GM18526 (cell line): ENCODE data around the gene TRPC3.

Experiments used
- POLR2A ChIP-seq: IDR thresholded peaks from 3 replicates; pipeline ENCODE4 v1.6.1; 2011; ENCODE audit not compliant: insufficient read length; ENCODE audit errors: extremely low read depth

The TRPC3 gene

DNA sequence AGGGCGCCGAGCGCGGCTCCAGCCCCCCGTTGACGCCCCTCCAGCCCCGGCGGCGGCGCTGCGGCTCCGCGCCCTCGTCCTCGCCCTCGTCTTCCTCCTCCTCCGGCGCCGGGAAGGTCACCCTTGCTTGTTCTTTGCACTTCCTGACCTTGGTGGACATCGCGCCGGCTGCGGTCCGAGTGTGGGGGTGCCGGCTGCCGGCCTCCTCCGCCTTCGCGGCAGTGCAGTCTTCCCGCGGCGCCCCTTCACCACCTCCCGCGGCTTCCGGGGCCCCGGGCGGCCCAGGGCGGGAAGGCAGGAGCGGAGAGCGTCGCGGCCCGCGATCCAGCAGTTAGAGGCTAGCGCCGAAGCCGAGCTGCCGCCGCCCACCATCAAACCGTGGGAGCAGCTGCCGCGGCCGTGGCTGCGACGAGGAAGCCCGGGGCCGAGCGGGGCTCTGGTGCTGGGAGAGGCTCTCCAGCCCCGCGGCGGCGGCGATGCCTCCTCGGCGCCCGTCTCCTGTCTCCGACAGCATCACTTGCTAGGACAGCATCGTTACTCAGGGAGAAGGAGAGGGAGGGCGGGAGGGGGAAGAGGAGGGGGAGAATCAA is at the start of gene TRPC3:
Gene TRPC3, minus strand, starts transcription at position 540 of the 590 bp plus-strand sequence. Its CDS starts 380 bp downstream, at position 160.
- TF ChIP-seq POLR2A: no peak

GRCh38 chr4:122000849-122001248 is 49.0 kb upstream of the TRPC3 start:
- TF ChIP-seq POLR2A: no peak

DNA sequence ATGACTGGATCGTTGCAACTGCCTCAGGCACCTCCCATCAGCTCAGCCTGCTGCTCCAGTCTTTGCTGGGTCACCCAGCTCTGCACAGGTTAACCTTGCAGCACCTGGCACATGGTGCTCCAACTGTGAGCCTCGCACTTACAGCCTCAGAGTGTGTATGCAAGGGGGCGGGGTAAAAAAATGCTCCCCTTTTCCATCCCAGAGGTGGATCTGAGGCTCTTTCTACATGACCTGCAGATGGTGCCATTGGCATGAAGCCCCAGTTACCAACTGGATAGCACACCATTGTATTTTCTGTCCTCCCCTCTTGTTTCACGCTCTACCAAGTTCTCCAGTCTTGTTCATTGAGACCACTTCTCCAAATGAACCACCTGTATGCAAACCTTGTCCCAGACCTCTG is 46.2 kb upstream of the TRPC3 start:
- TF ChIP-seq POLR2A: no peak

GRCh38 chr4:121995790-121996537 is 44.1 kb upstream of the TRPC3 start:
- TF ChIP-seq POLR2A: no peak

DNA sequence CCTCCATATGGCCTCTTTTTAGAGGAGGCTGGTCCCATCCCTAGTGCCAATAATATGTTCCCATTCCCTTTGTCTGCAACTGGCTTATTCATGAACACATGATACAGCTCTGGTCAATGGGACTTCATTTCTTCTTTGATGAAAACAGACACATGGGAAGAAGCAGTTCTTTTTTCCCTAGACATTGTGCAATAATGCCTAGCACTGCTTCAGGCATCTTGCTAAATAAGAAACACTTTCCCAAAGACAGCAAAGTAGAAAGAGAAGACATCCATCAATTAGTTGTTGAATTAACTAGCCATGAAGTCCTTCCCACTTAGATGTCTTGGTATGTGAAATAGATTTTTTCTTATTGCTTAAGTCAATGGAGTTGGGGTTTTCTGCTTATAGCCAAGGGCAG is 40.1 kb upstream of the TRPC3 start:
- no peak for TF ChIP-seq POLR2A

DNA sequence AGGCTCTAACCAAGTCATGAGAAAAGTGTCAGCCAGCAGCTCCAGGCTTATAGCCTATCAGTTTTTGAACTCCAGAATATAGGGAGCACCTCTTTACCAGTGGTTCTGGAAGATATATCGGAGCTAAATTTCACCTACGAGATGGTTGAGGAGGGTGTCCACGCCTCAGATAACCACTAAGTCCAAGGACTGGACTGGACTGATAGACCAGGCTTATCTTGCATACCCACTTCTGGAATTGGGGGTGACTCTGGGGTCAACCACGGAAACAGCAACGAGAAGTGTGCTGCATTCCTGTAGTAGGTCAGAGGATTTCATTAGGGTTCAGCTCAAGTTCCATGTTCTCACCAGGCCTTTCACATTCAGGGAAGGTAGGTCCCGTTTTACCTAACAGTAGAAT is 38.6 kb upstream of the TRPC3 start:
- TF ChIP-seq POLR2A: no peak

- TF ChIP-seq POLR2A: no peak
Measured at GRCh38 chr4:121989715-121990114, 37.9 kb upstream of the TRPC3 start.

- TF ChIP-seq POLR2A: no peak
Measured at GRCh38 chr4:121988950-121989349, 37.1 kb upstream of the TRPC3 start.

- no peak for TF ChIP-seq POLR2A
Measured at GRCh38 chr4:121980643-121981042, 28.8 kb upstream of the TRPC3 start.

DNA sequence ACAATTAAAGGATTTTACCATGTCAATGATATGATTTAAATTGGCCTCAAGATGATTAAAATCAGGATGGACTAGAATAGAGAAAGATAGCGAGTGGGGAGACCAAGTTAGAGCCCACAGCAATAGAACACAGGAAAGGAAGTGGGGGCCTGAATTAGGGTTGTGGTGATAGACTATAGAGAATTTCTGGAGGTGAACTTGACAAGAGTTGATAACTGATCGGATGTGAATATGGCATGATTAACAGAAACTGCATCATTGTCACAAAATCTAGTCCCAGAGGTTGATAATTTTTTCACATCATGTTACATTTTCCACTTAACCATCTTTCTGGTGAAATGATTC is 26.3 kb upstream of the TRPC3 start:
- TF ChIP-seq POLR2A: no peak

DNA sequence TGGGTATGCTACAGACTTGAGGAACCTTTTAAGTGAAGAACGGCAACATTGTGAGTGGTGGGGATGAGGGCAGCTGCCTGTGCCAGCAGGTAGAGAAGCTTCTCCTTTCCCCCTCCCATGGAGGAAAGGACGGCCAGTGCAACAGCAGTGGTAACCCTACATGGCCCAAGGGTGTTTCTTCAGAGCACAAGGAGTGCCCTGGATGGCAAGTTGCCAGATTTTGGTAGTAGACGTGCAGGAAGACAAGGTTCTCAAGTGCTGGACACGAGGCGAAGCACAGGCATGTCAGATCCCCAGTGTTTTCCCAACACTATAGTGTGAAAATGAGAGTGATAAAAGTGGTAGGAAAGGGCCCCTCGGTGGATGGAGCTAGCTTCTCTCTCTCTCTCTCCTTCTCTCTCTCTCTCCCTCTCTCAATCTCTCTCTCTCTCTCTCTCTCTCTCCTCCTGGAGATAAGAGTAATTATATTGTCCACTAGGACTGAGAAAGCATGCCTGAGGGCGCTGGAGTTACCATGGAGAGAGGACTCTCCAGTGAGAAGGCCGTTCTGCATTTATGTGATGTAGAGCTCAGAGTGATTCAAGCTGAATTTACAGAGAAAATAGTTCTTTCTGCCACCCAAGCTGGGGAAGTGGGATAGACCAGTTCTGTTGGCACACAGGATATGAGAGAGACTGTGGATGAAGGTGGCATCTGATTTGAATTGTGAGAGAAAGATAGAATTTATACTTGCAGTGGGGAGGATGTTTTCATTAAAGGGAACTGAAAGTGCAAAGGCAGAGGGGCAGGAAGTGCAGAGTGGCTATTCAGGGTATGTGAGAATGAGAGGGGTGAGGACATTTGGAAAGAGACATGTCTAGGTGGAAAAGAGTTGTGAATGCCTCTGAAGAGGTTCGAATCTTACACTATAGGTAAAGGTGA is 25.7 kb upstream of the TRPC3 start:
- no peak for TF ChIP-seq POLR2A

- no peak for TF ChIP-seq POLR2A
Measured at GRCh38 chr4:121975784-121976183, 23.9 kb upstream of the TRPC3 start.

- no peak for TF ChIP-seq POLR2A
Measured at GRCh38 chr4:121973816-121974215, 22.0 kb upstream of the TRPC3 start.

DNA sequence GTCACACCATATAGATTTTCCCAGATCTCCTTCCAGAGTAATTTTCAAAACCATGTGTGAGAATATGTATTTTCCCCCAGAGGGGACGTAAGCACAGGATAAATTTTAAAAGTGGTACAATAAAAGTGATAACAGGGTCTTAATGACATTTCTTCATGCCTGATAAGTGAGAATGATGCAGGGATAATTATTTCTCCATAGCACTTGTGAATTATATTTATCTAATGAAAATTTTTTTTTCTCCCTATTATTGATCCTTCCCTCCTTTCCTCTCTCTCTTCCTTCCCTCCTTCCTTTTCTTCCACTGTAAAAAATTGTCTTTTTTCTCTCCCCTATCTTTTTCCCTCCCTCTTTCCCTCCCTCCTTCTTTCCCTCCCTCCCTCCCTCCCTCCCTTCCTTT is 17.0 kb upstream of the TRPC3 start:
- no peak for TF ChIP-seq POLR2A

GRCh38 chr4:121964958-121965357 is 13.1 kb upstream of the TRPC3 start:
- no peak for TF ChIP-seq POLR2A

- TF ChIP-seq POLR2A: no peak
Measured at GRCh38 chr4:121960818-121961217, 9.0 kb upstream of the TRPC3 start.
